GM18508 (cell line): ENCODE data around the gene ELMOD1.
"Not testable (repeated sequence)": the region's sequence is repeated elsewhere in the genome, so short reads cannot be mapped to it uniquely, and the experiment has no call there.

Source experiments
- ATAC-seq: cut with Tn5 transposase; IDR thresholded peaks from one replicate; pipeline ENCODE4 v1.9.1; 2021; ENCODE audit warnings: moderate number of reproducible peaks; ENCODE audit not compliant: insufficient read depth, unreplicated experiment

Gene ELMOD1

GRCh38 chr11:107590460-107591377 lies at the start of gene ELMOD1:
ELMOD1 (plus strand) TSS chr11:107591147; CDS start chr11:107618190, 27,043 bp downstream.
- no peak for ATAC-seq

- no peak for ATAC-seq
These were observed 45.8 kb upstream of the ELMOD1 start for GRCh38 chr11:107545101-107545514.

GRCh38 chr11:107547961-107548360 lies 43.0 kb upstream of the ELMOD1 start:
- ATAC-seq = no peak

- ATAC-seq = no peak
These were observed 41.5 kb upstream of the ELMOD1 start for GRCh38 chr11:107549253-107549953.

DNA sequence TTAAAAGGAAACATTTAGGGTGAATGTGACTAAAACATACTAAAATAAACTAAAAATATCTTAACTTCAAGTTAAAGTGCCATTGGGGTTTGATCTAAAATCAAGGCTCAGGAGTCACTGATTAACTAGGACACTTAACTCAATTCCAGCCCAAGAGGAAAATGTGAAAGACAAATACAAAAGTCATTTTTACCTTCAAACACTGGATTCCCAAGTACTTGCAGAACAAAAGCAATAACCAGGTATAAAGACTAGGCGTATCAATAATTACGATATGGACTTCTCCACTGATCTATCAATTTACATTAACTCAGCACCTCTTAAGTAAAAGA lies 41.0 kb upstream of the ELMOD1 start:
- no peak for ATAC-seq

DNA sequence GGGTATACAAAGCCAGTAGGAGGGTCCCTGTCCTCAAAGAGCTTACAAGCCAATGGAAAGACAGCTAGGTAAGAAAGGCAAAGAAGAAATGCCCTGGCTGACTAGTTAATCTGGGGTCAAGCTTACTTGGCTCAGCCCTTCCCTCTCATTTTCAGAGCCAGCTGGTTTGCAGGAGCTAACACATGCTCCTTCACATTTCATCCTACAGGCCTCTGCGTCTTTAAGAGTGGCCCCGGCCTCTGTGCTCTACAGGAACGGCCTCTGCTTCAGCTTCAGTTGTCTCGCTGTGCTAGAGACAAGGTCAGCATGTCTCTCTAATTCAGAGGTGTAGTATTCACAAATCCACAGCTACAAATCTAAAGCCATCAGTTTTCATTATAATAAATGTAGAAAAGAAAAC lies 40.6 kb upstream of the ELMOD1 start:
- no peak for ATAC-seq

GRCh38 chr11:107561688-107562087 lies 29.3 kb upstream of the ELMOD1 start:
- no peak for ATAC-seq

- ATAC-seq = no peak
These were observed 28.2 kb upstream of the ELMOD1 start for GRCh38 chr11:107562647-107563208.

- ATAC-seq = peak; percentile 26
These were observed 27.2 kb upstream of the ELMOD1 start for GRCh38 chr11:107563702-107564101.

DNA sequence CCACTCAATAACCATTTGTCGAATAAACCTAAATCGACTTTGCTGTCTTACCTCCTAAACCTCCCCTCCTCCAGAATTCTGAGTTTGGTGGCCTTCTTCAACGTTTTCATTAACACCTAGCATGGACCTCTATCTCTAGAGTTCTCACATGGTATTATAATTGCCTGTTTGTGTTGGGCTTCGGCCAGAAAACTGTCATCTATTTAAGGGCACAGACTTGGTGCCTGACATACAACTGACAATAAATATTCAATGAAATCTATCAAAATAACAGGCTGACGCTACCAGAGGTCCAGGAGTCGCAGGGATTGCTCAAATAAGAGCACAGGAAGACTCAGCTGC lies 26.1 kb upstream of the ELMOD1 start:
- ATAC-seq = peak; percentile 2

DNA sequence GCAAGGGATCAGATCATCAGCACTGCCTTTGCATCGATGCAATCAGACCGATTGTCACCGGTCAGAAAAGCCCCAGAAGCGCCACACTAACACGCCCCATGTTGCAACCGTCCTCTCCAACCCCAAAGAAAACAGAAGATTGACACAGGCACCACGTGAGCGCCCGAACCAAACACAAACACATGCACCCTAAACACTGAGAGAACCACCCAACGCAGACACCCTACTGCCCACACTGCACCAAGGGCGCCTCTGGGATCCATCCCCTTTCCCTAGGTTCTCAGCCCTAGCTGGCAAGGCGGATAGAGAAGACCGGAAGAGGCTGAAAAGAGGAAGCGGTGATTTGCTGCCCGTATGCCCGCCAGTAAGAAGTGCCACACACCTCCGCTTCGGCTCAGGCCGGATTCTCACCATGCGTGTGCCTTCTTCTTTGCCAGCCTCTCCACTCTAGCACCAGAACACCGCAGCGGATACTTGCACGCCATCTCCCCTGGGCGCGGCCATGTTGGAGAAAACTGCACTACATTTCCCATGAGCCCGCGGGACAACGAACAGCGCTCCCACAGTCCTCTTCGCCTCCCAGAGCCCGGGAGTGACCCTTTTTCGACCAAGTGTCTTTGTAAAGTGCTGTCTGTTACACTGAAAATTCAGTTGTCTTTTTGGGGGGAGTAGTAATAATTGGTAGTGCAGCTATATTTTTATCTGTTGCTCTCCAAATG lies 25.6 kb upstream of the ELMOD1 start, which contains the start of gene ALKBH8:
Gene ALKBH8 (minus strand): TSS at position 517 of the 719 bp plus-strand sequence. CDS start 4,842 bp downstream, outside the sequence.
- ATAC-seq = peak; percentile 48

DNA sequence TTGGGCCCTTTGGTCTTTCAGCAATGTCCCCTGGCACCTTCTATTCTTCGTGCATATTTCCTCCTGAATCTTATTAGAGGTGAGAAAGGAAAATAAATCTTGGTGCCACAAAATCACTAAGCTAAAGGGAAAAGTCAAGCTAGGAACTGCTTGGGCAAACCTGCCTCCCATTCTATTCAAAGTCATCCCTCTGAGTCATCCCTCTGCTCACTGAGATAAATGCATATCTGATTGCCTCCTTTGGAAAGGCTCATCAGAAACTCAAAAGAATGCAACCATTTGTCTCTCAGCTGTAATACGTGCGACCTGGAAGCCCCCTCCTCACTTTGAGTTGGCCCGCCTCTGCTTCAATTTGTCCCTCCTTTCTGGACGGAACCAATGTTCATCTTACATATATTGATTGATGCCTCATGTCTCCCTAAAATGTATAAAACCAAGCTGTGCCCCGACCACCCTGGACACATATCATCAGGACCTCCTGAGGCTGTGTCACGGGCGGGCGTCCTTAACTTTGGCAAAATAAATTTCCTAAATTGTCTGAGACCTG lies 24.9 kb upstream of the ELMOD1 start:
- not testable (repeated sequence) for ATAC-seq

DNA sequence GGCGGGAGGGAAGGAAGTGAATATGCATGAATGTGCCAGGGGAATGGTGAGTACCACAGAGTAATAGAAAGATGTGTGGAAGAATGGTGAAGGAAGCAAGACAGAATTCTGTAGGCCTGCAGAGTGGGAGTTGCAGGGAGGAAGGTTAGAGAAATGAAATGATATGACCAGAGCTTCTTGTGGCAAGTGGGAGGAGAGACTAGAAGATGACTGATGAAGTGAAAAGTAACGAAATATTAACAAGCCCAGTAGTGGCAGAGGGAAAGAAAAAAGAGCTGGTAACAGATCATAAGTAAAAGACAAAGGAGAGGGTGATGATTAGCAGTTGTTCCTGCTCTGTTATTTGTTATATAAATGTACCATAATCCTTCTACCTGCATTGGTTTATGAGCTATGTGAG lies 24.4 kb upstream of the ELMOD1 start:
- no peak for ATAC-seq

DNA sequence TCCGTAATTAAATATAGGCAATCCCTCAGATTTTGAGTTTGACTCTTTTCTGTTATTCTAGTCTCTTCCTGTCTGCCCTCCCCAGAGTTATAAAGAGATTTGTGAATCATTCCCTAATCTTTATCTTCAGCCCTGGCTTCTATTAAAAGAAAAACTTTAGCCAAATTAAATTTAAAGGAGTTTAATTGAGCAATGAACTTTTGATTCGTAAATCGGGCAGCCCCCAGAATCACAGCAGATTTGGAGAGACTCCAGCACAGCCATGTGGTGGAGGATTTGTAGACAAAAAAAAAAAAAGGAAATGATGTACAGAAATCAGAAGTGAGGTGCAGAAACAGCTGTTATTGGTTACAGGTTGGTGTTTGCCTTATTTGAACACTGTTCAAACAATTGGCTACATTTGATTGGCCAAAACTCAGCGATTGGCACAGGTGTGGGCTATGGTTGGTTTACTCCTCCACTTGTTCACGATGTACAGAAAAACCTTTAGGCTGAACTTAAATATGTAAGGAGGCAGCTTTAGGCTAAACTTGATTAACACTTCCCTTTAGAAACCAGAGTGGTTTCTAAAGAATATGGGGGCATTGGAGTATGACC lies 23.1 kb upstream of the ELMOD1 start:
- ATAC-seq = no peak

DNA sequence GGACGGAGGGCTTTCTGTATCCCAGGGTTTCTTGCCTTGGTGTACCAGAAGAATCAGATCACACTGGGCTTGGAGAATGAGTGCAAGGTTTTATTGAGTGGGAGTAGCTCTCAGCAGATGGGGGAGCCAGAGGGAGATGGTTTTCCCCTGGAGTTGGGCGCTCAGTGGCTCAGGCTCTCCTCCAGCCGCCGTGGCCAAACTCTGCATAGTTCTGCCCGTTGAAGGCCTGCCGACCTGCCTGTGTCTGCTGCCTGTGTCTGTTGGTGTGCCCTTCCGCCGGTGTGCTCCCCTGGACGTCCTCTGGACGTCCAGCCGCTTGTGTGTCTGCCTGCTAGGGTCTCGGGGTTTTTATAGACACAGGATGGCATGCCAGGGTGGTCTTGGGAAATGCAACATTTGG lies 20.9 kb upstream of the ELMOD1 start:
- no peak for ATAC-seq

DNA sequence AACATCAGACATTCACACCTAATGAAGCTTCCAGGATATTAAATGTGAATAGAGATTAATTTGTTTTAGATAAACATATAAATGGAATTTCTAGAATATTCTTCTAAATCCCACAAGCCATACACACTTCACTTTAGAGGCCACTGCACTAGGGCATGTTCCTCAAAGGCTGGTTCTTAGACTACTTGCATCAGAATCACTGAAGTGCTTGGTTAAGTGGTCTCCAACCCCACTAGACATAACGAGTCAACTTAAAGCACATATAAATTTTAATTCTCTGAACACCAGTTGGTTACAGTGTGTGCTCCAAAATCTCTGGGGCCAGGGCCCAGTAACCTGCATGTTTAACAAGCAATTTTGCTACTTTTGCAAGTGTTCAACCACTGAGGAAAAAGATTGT lies 17.5 kb upstream of the ELMOD1 start:
- no peak for ATAC-seq

- not testable (repeated sequence) for ATAC-seq
These were observed 14.2 kb upstream of the ELMOD1 start for GRCh38 chr11:107576497-107577345.

DNA sequence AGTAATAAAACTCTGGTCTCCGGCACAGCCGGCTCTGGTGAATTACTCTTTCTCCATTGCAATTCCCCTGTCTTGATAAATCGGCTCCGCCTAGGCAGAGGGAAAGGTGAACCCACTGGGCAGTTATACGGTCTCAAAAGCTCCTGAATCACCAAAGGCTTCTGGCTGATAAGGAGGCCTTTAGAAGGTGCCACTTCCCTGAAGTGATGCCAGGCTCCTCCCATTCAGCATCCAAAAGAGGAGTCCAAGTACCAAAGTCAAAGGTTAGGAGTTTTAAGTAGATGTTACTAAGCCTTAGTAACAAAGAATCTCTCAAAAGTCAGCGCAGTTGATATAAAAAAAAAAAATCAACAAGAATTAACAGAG lies 13.6 kb upstream of the ELMOD1 start:
- ATAC-seq = no peak

DNA sequence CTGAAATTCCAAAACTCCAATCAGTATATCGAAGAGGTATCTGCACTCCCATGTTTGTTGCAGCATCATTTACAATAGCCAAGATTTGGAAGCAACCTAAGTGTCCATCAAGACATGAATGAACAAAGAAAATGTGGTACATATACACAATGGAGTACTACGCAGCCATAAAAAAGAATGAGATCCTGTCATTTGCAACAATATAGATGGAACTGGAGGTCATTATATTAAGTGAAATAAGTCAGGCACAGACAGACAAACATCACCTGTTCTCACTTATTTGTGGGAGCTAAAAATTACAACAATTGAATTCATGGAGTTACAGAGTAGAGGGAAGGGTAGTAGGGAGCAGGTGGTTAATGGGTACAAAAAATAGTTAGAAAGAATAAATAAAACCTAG lies 11.8 kb upstream of the ELMOD1 start:
- ATAC-seq = not testable (repeated sequence)
